Activated CD8-positive, alpha-beta memory T cell treated with anti-CD3 and anti-CD28 coated beads, Interleukin-2, amount 50 U/mL, for 1 hour (primary cell): Measurements from ENCODE around the gene ACAN.

Experiments used
- DNase-seq: peaks from one replicate; pipeline ENCODE4 v3.0.0-alpha.2; 2020; ENCODE audit errors: extremely low read depth

The ACAN gene

DNA sequence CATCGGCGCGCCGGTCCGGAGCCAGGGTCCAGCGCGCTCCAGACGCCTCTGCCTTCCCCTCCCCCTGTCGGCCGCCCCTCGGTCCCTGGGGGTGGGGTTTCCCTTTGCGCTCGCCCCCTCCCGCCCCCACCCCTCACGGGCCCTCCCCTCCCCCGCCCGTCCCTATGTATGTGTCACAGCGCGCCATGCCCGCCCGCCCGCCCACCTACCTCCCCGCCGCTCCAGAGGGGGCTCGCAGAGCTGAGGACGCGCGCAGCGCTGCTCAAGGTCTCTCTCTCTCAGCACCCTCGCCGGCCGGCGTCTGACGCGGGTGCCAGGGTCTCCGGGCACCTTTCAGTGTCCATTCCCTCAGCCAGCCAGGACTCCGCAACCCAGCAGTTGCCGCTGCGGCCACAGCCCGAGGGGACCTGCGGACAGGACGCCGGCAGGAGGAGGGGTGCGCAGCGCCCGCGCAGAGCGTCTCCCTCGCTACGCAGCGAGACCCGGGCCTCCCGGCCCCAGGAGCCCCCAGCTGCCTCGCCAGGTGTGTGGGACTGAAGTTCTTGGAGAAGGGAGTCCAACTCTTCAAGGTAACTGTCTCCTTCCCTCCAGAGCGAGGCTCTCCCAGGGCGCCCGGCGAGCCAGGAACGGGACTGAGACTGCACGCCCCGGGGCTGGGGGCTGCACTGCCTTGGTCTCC, at the start of gene ACAN:
Gene ACAN (plus strand): TSS at position 196 of the 679 bp plus-strand sequence. CDS start 32,771 bp downstream, outside the sequence.
- DNase-seq, result no peak

DNA sequence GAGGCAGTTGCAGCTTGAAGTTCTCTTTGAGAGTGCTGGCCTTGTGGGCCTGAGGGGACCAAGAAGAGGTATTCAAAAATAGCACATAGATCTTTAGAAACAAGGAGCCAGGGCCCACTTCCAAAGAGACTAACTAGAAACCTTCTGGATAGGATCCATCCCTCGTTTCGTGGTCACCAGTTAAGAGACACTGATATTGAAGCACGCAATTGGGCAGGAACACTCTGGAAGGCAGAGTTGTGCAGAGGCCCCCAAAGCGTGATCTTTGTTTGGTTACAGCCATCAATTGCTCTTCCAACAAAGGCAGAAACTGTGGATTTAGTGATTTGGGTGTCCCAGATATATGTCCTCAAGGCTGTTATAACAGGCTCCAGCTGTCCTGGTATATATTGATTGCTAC, 46.7 kb upstream of the ACAN start:
- DNase-seq, result no peak

DNA sequence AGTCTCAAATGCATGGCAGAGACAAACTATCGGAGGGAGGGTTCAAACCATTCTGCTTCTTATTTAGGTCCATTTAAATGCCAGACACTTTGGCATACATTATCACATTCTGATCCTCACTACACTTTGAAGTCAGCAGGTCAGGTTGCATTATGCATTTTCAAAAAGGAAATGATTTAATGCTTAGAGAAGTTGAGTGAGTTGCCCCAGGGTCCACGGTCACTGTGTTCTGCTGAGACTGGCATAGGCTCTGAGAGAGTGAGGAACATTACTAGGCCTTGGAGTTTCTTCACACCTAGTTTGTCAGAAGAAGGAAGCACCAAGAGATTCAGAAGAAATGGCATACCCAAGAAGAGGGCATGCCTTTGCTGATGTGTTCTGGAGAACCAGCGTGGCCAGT, 46.3 kb upstream of the ACAN start:
- DNase-seq, result no peak

DNA sequence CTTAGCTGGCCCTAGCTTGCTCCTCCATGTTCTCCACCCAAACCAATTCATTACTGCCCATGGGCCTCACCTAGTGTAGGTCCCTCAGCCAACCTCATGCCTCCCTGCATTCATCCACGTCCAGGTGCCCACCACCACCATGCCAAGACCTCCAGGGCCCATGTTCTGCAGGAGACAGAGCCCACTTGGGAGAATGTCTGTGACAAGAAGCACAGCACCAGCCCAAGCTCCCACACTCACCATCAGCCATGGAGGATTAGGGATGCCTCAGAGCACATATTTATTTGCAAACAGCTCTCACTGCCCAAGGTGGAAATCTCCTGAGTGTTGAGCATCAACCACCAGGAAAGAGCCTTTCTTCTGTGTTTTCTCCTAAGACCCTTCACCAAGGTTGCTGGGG, 43.4 kb upstream of the ACAN start:
- no peak for DNase-seq

DNA sequence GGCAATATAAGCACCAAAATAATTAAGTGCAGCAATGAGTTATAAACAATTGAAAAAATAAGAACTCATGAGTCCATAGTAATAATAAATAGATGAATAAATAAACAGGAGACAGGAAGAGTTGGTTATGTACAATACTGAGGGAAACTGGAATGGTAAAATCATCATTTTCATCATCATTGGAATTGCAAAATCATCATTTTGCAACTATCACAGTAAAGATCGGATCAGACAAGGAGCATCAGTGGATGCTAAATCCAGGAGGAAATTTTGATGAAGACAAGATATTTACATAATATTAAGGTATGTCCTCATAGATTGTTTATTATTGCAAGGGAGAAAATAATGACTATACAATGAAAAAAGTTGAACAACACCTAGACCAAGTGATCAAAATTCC, 38.8 kb upstream of the ACAN start:
- DNase-seq, result no peak

DNA sequence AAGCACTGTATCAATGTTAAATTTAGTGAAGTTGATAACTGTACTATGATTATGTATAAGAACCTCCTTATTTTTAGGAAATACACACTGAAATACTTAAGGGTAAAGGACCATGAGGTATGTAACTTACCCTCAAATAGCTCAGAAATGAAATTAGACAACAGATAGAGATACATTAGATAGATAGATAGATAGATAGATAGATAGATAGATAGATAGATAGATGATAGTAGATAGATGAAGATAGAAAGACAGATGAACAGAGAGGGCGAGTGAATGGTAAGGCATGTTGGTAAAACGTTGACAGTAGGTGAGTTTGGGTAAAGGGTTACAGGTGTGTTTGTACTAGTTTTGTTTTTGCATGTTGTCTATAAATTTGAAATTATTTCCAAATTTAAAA, 38.0 kb upstream of the ACAN start:
- DNase-seq, result no peak

DNA sequence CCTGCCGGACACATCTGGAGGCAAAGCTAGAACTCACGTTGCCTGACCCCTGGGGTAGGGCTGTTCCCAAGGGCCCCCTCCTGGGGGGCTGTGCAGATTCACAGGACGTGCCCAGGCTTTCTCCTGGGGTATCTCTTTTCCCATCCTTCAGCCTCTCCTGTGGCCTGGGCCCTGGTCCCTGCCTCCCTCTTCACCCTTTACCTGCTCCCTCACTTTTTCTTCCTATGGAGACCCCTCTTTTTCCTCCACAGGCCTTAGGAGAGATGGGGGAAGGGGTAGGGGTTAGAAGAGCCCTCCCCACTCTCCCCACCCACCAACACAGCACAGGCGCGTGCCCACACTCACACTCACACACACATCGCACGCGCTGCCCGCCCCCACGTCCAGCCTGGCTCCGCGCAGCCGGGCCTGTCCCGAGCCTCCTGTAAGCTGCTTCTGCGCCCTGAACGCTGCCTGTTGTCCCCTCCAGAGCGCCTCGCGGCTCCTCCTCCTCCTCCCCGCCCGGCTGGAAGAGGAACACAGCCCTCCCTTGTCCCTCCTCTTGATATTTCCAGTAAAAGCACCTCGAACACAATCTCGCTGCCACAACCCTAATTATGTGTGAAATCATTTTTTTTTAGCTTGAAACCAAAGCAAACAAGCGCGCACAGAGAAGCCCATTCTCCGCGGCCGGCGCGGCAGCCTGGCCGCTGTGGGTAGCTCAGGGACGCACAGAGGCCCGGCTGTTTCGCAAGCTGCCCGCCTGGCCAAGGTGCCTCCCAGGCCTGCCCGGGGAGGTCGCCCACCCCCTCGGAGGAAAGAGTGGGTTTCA, 33.9 kb upstream of the ACAN start:
- DNase-seq, result no peak

DNA sequence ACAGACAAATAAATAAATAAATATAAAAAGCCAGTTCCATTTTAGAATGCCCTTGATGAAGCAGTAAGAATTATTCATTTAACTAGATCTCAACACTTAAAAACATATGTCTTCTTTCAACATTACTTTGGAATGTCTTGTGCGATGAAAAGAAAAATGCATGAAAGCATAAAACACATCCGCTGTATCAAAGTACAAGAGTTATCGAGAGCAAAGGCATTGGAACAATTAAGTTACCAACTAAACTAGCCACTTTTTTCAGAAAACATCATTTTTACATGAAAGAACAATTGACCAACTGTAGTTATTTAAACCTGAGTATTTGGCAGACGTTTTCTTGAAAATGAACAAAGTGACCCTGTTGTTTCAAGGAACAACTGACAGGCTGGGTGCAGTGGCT, 27.5 kb upstream of the ACAN start:
- DNase-seq, result no peak

DNA sequence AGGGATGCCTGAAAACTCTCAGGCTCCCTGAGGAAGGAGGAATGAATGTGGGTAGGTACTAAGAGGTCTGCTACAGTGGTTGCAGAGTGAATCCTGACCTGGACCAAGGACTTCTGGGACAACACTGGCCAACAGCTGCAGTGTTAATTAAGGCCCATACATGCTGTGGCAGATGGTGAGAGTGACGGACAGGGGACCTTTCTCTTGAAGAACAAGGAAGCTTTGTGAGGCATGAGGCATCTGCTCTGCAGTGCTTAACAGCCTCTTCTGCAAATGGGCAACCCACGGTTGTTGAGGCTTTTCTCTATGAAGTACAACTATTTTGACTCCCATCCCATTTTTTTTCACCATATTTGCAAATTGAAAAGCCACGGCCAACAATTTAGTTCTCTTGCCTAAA, 26.6 kb upstream of the ACAN start:
- no peak for DNase-seq

DNA sequence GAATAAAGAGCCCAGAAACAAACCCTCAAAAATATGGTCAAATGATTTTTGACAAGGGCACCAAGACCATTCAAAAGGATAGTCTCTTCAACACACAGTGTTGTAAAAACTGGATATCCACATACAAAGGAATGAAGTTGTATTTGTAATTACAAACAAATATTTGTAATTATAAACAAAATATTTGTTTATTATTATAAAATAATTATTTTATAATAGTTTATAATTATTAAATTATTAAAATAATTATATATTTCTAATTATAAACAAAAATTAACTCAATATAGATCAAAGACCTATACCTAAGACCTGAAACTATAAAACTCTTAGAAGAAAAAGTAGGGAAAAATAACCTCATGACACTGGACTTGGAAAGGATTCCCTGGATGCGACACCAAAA, 23.3 kb upstream of the ACAN start:
- DNase-seq, result no peak

DNA sequence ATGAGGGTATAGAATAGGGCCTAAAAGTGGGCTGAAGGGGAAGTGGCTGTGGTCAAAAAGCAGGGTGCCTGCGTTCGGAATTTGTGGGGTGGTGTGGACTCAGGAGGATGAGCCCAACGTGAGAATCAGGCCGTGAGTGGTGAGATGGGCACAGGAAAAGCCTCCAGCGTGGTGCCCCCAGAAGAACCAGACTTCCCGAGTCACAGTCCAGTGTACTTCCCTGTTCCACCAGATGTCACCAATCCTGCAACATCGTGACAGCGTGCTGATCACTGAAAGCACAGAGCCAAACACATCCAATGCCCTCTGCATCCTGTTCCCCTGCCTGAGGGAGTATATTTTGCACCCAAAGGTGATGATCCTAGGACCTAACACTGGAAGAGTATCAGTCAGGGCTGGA, 20.8 kb upstream of the ACAN start:
- no peak for DNase-seq

DNA sequence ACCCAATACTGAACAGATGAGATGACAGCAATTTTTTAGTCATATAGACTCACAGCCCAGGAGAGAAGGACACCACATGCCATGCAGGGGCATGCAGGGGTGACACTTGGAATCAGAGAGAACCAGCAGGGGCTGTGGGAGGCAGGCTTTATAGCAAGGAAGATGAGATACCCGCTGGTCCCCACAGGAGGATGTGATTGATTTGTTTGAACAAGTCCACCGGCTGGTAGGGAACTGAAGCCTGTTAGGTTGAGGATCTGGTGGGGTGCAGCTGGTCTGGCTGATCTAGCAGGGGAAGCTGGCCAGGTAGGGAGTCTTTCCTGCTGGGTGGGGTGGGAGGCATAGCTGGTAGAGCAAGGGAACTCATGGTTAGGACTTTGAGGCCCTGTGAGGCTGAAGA, 18.0 kb upstream of the ACAN start:
- DNase-seq, result no peak

DNA sequence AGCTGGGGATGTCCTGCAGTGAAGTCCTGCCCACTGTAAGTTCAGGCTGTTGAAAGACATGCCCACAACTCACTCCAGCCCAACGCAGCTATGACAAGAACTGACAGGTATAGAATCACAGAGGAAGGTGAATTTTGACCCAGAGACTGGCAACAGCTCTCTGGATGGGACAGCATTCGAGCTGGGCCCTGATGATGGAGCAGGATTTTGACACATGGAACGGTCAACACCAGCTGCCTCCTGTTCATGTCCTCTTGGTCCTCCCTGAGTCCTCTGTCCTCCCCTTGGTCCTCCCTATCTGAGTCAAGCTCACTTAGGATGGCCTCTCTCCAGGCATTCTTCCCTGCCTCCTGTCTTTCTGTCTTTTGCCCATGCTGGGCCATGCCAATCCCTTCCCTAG, 15.2 kb upstream of the ACAN start:
- DNase-seq, result no peak

DNA sequence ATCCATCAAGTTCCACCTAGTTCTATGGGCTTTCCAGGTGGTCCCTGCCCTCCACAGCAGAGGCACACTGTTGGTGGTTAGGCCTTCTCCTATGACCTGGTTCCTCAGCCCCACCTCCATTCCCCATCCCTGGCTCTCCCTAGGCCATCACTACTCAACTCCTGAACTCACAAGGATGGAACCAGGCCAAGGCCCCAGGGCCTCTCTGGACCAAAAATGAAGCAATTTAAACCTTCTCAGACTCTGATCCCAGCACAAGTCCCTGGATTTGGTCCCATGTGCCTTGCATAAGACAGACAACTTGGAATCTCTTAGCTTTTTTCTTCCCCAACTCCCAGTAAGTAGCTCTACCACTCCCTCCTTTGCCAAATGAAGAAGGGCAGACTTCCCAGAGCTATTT, 14.4 kb upstream of the ACAN start:
- DNase-seq, result no peak

DNA sequence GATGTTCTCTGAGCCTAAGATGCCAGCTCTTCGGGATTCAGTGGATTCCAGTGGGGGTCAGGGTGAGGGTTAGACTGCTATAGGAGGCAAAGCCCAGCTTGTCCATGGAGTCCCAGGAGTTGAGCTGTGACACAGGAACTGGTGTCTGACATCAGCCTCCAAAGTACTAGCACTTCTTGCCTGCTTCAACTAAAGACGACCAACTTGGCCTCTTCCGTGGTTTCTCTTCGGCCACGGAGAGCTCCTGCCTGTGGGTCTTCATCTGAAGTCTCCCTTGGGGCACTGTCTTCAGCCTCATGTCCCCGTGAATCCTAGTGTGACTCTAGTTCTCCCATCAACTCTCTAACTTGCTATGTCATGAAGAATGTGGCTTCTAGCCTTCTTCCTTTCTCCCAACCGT, 12.8 kb upstream of the ACAN start:
- DNase-seq, result no peak

DNA sequence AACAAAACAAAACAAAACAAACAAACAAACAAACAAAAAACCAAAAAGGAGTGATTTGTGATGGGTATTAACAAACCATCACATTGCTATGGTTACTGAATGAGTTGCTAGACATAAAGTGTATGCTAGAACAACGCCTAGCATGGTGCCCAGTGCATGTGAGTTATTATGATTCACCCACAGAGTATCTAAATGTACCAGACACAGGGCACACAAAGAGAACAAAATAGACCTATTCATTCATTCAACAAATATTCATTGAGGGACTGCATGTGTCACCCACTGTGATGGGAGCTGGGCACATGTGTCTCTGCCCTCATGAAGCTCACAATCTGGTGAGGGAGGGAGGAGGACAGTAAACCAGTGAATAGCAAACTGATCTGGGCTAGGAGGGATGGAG, 11.6 kb upstream of the ACAN start:
- no peak for DNase-seq

DNA sequence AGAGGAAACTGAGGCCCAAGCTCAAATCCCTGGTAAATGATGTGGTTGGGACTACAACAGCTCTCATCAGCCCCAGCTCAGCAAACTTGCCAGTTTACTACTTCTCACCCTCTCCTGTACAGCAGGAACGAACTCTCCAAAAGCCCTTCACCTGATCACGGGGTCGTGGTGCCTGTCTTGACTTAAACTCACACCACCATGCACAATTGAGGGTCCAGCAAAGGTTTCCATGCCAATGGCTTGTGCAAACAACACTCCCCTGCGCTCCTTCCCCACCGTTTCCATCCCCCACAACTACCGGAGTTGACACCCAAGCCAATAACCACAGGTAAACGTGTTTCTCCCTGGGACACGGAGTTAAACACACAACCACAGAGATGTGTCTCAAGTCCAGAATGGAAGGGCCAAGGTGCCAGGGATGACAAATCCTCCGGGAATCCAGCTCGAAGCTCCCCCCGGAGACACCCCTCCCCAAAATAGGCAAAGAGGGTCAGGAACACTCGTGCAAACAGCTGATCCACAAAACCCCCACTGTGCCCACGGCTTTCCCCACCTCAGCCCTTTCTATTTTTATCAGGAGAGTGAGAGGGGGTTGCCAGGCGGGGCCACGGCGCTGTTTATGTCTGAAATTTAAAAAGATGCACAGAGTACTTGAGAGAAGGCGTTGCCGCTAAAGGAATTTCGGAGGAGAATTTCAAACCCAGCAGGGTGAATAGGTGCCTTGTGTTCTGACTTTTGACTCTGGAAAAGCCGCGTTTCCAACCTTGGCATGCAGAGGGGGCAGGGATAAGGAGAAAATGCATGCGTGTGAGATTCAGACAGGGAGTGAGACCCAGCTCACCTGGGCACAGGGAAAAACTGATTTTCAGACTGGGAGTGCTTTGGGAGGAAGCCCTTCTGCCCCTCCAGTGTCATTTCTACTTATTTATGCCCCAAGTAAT, 10.6 kb upstream of the ACAN start:
- DNase-seq, result no peak

DNA sequence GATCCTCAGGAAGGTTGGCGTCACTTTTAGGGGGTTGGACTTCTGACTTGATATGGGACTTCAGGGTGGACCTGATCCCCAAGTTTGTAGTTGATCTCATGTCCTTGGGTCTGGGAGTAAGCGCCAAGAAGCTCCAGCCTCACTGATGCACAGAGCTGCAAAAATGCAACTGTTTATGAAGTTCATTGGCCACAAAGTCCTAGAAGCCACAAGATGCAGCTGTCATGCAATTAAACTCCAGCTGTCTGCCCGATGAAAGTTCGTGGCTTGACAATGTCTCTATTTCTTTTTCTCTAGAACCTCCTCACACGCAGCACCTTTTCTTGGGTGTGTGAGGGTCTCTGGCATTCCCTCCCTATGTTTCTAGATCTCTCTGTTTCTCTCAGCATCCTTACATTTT, 9.2 kb upstream of the ACAN start:
- DNase-seq, result no peak

DNA sequence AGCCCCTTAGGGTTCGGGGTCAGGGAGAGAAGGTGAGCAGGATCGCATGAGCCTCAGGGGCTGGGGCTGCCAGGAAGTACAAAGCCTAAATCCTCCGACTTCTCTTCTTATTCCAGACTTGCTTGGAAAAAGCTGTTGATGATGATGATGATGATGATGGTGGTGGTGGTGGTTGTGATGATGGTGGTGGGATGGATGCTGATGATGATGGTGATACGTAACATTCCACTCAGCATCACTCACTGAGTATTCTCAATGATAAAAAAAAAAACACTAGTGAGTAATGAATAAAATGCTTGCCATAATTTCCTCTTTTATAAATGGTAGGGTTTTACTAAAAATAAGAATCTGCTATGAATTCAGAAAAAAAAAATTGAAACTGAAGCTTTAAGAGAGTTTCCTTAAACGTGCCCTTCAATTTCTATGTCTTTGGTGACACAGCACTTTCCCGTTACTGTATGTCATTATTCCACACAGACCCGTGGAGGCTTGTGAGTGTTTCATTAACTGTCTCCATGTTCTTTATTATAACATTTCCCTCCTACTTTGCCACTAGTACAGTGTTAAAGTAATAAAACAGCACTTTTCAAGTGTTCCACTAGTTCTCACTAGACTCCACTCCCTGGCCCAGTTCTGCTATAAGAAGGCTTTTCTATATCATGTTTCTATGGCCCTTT, 5.4 kb upstream of the ACAN start:
- DNase-seq, result no peak

DNA sequence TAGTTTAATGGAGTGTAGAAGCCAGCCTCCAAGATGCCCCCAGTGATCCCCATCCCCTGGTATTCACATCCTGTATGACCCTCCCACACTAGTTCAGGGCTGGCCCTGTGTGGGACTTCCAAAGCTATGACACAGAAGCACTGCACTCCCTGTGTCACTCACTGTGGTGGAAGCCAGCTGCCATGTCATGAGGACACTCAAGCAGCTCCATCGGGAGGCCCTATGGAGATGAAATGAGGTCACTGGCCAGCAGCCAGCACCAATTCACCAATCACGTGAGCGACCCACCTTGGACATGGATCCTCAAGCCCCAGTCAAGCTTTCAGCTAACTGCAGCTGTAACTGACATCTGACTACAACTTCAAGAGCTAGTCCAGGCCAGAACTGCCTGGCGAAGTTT, 3.9 kb upstream of the ACAN start:
- DNase-seq, result no peak

DNA sequence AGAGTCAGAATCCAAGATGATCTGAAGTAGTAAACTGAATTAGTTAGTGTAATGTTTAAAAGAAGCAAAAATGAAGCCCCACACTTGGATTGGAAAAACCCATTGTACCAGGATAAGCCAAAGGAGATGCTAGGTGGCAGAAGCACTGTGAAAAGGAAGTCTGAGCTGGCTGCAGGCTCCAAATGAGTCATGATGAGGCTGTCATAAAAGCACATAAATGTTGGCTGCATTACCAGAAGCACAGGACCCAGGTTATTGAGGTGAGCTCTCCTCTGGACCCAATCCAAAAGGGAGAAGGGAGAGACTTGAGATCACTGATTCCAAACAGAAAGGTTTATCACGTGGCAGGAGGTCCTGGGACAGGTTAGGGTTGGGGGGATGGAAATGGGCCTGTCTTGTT, 3.2 kb upstream of the ACAN start:
- no peak for DNase-seq

DNA sequence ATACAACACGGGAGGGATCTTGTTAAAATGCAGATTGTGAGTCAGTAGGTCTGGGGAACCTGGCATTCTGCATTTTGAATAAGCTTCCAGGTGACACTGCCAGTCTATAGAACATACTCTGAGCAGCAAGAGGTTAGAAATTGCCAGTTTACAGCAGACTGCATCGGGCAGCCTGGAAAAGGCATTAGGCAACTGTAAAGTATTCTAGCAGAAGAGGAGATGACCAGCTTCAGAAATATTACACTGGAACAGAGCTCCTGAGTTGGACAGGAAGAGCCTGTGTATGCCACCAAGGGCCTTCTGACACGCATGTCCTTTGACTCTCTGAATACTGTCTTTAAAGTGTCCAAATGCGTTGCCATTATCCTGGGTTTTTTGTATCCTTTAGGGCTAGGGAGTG, 2.5 kb upstream of the ACAN start:
- no peak for DNase-seq
